Fibroblast of pulmonary artery (primary cell): ENCODE results near the gene EIF2B2.

Experiments used
- DNase-seq: peaks from one replicate; pipeline ENCODE4 v3.0.0-alpha.2; 2010; ENCODE audit warnings: low read depth
- H3K4me3 ChIP-seq: replicated peaks from 2 replicates; pipeline ENCODE4 v1.5.1; 2011; ENCODE audit warnings: low read depth, mild to moderate bottlenecking, control low read depth, low read length, moderate library complexity
- TF ChIP-seq, protein P1 (sequence below): IDR thresholded peaks from 2 replicates; pipeline ENCODE4 v1.5.1; 2011; ENCODE audit warnings: mild to moderate bottlenecking, control low read depth, low read length, inconsistent platforms; ENCODE audit errors: missing control alignments

EIF2B2 gene

DNA sequence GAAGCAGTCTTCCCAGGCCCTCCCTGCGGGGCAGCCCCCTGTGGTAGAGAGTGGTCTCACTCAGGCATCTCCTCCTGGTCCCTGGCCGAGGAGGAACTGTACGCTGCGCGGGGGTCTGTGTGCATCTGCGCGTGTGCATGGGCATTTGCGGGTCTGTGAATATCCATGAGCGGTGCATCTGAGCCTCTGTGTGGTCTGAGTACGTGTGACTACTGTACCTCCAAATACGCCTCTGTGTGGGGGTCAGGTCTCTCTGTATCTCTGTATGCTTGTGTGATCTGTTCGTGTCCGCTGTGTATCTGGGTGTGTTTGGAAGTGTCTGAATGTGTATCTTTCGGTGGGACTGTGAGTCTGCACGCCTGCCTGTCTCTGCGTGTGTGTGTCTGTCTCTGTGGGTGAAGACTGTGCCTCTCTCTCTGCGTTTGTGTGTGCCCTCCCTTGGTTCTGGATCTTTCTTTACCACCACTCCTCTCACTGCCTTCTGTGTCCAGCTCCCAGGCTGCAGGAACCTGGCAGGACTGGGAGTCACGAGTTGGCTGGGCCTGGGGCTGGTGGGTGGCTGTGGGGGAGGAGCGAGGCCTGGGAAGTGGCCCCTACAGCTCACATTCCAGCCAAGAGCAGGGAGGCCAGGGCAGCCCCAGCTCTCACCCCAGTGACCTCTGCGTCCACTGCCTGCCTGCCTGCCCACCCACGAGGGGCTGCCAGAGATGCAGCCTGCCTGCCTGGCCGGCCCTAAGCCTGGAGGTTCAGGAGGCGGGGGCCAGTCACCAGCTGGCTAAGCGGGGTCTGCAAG lies 46.2 kb upstream of the EIF2B2 start:
- TF ChIP-seq, protein P1, sequence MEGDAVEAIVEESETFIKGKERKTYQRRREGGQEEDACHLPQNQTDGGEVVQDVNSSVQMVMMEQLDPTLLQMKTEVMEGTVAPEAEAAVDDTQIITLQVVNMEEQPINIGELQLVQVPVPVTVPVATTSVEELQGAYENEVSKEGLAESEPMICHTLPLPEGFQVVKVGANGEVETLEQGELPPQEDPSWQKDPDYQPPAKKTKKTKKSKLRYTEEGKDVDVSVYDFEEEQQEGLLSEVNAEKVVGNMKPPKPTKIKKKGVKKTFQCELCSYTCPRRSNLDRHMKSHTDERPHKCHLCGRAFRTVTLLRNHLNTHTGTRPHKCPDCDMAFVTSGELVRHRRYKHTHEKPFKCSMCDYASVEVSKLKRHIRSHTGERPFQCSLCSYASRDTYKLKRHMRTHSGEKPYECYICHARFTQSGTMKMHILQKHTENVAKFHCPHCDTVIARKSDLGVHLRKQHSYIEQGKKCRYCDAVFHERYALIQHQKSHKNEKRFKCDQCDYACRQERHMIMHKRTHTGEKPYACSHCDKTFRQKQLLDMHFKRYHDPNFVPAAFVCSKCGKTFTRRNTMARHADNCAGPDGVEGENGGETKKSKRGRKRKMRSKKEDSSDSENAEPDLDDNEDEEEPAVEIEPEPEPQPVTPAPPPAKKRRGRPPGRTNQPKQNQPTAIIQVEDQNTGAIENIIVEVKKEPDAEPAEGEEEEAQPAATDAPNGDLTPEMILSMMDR: no peak
- no peak overlapping the region for H3K4me3 ChIP-seq
- no peak for DNase-seq

DNA sequence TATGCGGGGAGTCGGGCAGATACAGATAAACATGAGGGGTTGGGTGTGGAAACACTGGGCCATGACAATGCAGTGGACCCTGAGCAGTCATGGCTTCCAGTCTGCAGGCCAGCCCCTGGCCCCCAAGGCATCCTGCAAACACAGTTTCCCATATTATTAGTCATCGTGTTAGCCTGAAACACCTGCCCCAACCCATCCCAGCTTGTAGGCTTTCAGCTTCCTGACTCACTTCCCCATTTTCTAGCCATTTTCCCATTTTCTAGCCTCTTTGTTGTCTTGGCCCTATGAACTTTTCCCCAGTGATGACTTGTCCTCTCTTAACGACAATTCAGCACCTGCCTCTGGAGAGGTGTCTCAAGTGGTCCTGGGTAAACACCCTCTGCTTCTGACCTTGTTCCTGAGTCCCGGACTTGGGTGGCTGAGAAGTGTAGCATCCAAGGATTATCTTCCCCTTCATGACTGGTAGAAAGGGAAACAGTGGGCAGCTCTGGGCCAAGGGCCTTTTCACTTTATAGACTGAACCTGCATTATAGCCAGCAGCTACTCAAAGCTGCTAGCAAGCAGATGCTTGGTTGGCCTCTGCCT lies 43.0 kb upstream of the EIF2B2 start:
- TF ChIP-seq, protein P1: no peak
- no peak for DNase-seq
- no peak overlapping the region for H3K4me3 ChIP-seq

GRCh38 chr14:74960736-74961135 lies 42.0 kb upstream of the EIF2B2 start:
- no peak overlapping the region for H3K4me3 ChIP-seq
- TF ChIP-seq, protein P1: no peak

GRCh38 chr14:74961238-74961911 lies 41.3 kb upstream of the EIF2B2 start:
- H3K4me3 ChIP-seq: no peak overlapping the region
- TF ChIP-seq, protein P1: no peak

More at GRCh38 chr14:74960736-74961135, 42.0 kb upstream of the EIF2B2 start:
- DNase-seq: no peak

DNA sequence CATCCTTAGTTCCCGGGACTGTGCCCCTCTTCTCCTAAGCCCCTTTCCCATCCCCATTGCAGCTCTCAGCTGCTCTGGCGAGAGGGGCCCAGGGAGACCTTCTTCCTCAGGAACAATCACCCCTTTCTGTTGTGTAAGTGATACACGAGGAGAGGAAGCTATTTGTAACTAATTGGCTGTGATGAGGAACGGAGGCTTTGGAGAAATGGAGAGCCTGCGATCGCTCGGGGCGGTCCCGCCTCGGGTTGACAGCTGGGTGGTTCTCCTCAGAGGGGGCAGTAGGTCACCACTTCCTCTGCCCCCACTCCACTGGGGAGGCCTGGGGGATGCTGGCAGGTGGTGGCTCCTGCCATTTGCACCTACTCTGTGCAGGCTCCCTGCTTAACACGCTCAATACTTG lies 40.7 kb upstream of the EIF2B2 start:
- TF ChIP-seq, protein P1: no peak
- no peak overlapping the region for H3K4me3 ChIP-seq
- DNase-seq: no peak

More at GRCh38 chr14:74961238-74961911, 41.3 kb upstream of the EIF2B2 start:
- no peak for DNase-seq

DNA sequence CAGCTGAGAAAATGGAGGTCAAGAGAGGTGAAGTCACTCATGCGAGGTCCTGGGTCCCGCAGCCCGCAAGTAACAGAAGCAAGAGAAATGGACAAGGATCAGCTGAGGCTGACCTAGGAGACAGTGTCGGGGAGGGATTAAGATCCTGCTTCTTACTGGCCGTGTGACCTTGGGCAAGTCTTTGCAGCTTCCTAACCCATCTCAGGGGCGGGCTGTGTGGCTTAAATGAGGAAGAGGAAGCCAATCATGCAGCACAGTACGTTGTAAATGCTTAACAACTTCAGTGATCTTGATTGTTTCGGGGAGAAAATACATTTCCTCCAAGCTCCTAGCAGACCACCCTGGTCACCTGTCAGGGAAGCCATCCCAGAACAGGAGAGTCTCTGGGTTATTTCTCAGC lies 40.2 kb upstream of the EIF2B2 start:
- no peak overlapping the region for H3K4me3 ChIP-seq
- no peak for DNase-seq
- TF ChIP-seq, protein P1: no peak
